HG02588 (cell line): ENCODE measurements around the gene PSMG2.
A peak's percentile ranks its signal among the peaks of the same experiment; 100 is the strongest.

Experiments used
- ATAC-seq: cut with Tn5 transposase; IDR thresholded peaks from one replicate; pipeline ENCODE4 v1.9.1; 2021; ENCODE audit warnings: mild to moderate bottlenecking, moderate library complexity; ENCODE audit not compliant: unreplicated experiment

PSMG2 gene

DNA sequence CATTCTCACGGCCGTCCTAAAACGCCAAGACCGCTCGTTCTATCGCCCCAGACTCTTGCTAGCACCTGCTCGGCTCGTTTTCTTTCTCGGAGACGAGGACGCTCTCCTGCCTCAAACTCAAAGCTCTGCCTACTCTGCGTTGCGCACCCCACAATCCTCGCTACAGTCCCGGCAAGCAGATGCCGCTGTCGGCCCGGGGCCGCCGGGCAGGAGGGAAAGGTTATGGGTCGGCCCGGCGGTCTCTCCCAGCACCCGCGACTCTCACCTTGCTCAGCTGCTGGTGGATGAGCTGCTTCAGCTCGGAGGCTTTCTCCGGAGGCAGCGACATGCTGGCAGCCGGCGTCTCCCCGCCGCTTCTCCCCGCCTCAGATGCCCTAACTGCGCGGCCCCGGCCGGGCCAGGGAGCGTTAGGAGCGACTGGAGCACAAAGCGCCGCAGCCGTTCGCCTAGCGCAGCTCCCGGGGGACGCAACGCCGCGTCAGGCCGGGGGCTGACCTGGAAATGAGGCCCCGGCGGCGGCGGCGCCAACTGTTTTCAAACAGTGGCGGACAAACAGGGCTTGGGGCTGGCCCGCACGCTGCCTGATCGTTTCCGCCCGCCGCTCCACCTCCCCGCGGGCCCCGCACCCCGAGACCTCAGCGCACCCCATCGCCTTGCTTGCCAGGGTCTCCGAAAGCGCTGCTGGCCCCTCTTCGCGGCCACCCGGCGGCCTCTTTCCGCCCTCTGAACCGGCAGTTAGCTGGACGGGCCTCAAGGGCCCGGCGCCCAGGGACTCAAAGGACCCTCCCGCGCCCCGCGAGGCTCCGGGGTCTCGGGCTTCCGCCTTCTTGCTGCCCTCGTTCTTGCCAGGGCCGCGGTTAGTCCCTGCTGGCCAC is at the start of gene PSMG2, which contains the start of gene CEP76:
PSMG2 (plus strand) TSS at position 822 of the 875 bp plus-strand sequence. CDS start 66 bp downstream, outside the sequence.
CEP76 (minus strand) TSS at position 503 of the 875 bp plus-strand sequence; CDS start at position 328, 175 bp downstream.
- ATAC-seq: peak; percentile 77

DNA sequence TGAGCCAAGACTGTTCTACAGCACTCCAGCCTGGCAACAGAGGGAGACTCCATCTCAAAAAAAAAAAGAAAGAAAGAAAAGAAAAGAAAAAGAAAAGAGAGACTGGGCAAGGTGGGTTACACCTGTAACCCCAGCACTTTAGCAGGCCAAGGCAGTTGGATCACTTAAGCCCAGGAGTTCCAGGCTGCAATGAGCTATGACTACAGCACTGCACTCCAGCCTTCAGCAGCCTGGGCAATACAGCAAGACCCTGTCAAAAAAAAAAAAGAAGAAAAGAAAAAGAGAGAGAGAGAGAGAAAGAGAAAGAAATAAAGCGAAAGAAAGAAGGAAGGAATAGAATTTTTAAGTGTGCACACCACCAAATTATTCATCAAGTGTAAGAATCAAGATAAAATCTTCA is 47.9 kb upstream of the PSMG2 start:
- ATAC-seq: no peak

DNA sequence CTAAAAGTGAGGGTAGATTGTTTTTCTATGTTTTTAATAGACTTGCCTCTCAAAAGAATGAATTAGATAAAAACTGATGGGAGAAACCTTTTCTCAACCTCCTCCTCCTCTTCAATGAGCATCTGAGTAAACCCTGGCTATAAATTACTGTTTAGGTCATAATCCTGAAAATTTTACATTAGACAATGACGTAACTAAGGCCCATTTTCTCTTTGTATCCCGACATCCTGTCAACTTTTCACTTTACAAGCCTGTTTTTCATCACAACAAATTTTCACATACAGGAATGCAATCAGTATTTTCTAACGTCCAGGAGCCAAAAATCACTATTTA is 46.3 kb upstream of the PSMG2 start:
- no peak for ATAC-seq

DNA sequence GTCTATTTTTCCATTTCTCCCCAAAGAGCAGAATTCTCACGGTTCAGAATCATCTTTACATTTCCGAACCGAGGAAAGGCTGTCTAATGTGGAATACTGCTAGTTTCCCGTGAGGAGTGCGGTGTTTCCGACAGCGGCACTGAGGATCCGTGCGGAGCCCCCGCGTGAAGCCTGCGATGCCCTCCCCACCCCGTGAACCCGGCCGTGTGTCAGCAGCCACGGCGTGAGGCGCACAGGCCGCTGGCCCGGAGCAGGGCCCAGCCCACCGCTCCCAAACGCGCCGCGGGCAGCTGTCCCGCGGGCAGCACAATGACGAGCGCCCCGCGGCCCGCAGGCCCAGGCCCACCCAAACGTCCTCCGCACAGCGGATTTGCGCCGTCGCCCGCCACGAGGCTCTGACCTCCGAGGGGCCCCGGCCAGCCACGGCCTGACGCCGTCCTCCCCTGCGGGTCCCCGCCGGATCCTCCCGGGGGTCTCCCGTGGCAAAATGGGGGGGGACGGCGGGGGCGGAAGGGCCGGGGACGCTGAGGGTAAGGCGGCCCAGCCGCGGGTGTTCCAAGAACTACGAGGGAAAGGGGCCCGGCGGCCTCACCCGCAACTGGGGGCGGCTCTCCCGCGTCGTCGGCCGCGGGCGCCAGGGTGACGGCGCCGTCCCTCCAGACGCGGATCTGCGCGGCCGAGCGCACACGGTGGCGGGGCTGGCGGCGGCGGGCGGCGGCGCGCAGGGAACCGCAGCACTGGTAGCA is 45.7 kb upstream of the PSMG2 start:
- peak; percentile 42 for ATAC-seq

GRCh38 chr18:12657684-12658425 is 45.0 kb upstream of the PSMG2 start, which contains the start of gene SPIRE1:
SPIRE1 (minus strand) TSS chr18:12658107; CDS start chr18:12657866, 241 bp downstream.
- ATAC-seq: peak; percentile 74

GRCh38 chr18:12658426-12659138 is 44.3 kb upstream of the PSMG2 start:
- ATAC-seq: no peak

- ATAC-seq: no peak
These were observed 42.8 kb upstream of the PSMG2 start for GRCh38 chr18:12659904-12660605.

GRCh38 chr18:12668041-12668440 is 34.8 kb upstream of the PSMG2 start:
- no peak for ATAC-seq

- ATAC-seq: no peak
These were observed 23.6 kb upstream of the PSMG2 start for GRCh38 chr18:12679183-12679786.

DNA sequence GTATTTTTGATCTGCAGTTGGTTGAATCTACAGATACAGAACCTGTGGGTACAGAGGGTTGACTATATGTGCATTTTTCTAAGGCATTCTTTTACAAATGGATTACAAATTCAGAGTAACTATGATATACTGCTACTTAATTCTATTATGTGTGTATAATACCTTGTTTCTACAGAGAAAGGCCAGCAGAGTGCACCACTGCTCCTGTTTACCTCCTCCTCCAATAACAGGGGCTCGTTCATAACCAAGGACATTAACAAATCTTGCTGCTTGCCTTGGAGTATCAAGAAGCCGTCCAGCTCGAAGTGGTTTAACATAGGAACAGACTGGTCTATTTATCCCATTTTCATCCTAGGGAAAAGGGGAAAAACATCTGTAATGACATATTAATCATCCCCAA is 16.7 kb upstream of the PSMG2 start:
- ATAC-seq: no peak

DNA sequence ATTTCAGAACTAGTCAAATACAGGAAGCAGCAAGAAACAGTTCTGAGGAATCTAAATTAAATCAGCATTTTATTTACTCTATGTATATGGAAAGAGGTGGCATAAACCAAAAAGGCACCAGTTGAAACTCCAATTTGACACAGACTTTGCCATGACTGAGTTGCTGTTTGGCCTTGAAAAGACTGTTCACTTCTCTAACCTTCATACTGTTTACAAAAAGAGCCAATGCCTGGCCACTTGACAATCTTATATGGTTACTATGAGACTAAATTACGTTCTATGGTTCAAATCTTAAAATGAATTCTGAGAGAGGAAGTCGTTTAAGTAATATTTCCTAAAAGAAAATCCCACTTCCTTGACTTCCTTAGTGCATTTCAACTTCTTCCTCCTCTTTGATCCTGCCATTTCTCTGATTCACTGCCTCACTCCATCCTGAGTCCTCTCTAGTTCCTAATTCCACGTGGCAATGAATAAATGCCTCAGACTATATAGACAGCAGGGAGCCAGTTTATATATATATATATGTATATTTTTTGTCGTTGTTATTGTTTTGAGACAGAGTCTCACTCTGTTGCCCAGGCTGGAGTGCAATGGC is 13.5 kb upstream of the PSMG2 start:
- no peak for ATAC-seq

DNA sequence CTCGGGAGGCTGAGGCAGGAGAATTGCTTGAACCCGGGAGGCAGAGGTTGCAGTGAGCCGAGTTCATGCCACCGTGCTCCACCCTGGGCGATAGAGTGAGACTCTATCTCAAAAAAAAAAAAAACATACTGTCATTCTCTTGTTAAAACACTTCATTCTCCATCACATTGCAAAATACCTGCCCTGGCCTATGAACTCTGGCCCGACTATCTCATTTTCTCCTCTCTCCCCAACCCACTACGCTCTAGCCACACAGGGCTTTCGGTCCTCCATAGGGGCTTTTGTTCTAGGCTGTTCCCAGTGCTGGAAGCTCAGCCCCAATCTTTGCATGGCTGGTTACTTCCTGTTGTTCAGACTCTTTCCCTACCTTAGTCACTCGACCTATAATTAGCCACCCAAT is 10.6 kb upstream of the PSMG2 start:
- no peak for ATAC-seq

GRCh38 chr18:12694032-12694431 is 8.8 kb upstream of the PSMG2 start:
- no peak for ATAC-seq

DNA sequence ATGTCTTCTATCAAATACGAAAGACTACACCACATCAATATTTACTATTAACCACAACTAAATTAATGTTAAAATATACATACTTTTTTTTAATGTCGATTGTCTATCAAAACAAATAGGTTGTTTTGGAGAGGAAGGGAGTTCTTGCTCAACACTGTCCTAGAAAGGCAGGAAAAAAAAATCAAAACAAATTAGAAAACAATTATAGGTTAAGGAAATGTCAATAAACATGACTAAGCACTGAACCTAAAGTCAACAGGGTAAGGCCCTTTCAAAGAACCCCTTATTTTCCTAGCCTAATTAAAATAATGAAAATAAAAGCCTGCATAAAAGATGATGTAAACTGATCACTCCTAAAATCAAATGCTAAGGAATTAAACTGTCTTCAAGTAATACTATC is 3.1 kb upstream of the PSMG2 start:
- ATAC-seq: no peak

DNA sequence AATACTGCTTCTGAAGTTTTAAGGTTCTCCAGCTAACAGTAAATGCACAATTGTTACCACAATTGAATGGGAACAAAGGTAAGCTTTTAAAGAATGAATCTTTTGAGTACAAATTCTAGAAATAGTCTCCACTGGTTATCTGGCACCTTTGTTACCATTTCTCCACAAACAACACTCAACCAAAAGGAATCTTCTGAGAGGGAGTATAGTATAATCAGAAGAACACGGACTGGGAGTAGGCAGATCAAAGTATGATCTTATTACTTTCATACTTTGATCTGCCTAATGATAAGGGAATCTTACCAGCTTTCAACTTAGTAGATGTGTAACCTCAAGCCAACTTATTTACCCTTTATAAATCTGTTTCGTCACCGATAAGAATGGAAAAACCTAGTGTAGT is 1.7 kb upstream of the PSMG2 start:
- no peak for ATAC-seq

- ATAC-seq: no peak
These were observed 290 bp downstream of the PSMG2 start for GRCh38 chr18:12703096-12703567.

- no peak for ATAC-seq
These were observed 822 bp downstream of the PSMG2 start for GRCh38 chr18:12703664-12704063.

DNA sequence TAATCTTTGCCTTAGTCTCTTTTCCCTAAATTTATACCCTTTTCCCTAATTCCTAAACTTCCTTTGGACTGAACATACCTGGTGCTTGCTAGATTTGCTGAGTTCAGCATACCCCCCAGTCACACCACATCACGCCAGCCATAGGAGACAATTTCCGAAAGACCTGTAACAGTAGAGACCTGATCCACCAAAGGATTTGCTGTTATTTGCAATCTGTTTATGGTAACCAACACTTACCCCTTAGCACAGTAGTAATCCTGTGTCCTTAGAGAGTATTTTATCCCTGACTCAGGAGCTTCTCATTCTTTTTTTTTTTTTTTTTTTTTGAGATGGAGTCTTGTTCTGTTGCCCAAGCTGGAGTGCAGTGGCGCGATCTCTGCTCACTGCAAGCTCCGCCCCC is 8.6 kb downstream of the PSMG2 start:
- no peak for ATAC-seq
